Fibroblast of lung (primary cell): Measurements from ENCODE around the gene JPH3.

Experiments used
- EZH2 ChIP-seq: IDR thresholded peaks from 2 replicates; pipeline ENCODE4 v1.5.1; 2012; ENCODE audit warnings: low read length, control low read depth, mild to moderate bottlenecking; ENCODE audit errors: missing control alignments
- TF ChIP-seq, protein P1 (sequence below), 2 donors: IDR thresholded peaks in 1 of 2; conservative IDR thresholded peaks in 1 of 2; 1 replicate in 1 of 2; 2 replicates in 1 of 2; pipeline ENCODE4 v1.5.1; 2011 to 2012; ENCODE audit warnings: low read length in 2 of 2, control low read depth in 1 of 2, inconsistent platforms in 1 of 2, low read depth in 1 of 2, mild to moderate bottlenecking in 1 of 2

DNA sequence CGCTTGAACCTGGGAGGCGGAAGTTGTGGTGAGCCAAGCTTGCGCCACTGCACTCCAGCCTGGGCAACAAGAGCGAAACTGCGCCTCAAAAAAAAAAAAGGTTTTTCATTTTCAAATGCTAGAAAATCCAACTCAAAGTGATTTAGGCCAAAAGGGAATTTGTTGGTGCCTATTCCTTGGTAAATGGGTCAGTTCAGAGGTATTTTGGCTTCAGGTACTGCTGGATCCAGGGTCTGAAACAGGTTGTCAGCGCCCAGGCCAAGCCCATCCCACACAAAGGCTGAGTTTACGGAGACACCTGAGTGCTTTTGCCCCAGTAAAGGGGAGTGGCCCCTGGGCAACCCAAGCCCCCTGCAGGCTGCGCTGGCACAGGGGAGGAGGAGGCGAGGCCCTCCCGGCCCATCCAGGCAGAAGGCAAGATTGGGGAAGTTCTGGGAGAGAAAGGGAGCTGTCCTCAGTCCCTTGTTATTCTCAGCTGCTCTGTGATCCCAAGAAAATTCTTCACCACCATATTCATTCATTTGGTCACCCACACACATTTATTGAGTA lies 8.5 kb upstream of the JPH3 start:
- TF ChIP-seq, protein P1, sequence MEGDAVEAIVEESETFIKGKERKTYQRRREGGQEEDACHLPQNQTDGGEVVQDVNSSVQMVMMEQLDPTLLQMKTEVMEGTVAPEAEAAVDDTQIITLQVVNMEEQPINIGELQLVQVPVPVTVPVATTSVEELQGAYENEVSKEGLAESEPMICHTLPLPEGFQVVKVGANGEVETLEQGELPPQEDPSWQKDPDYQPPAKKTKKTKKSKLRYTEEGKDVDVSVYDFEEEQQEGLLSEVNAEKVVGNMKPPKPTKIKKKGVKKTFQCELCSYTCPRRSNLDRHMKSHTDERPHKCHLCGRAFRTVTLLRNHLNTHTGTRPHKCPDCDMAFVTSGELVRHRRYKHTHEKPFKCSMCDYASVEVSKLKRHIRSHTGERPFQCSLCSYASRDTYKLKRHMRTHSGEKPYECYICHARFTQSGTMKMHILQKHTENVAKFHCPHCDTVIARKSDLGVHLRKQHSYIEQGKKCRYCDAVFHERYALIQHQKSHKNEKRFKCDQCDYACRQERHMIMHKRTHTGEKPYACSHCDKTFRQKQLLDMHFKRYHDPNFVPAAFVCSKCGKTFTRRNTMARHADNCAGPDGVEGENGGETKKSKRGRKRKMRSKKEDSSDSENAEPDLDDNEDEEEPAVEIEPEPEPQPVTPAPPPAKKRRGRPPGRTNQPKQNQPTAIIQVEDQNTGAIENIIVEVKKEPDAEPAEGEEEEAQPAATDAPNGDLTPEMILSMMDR (conservative IDR thresholded peaks at IDR 0.05 in 1 of 2, IDR thresholded peaks at IDR 0.05 in 1 of 2; ENCODE audit: low read depth in 1 of 2, low read length in 2 of 2) = no peak
- no peak for TF ChIP-seq EZH2
